ENCODE measurements around the gene ARSB.

The ARSB gene

DNA sequence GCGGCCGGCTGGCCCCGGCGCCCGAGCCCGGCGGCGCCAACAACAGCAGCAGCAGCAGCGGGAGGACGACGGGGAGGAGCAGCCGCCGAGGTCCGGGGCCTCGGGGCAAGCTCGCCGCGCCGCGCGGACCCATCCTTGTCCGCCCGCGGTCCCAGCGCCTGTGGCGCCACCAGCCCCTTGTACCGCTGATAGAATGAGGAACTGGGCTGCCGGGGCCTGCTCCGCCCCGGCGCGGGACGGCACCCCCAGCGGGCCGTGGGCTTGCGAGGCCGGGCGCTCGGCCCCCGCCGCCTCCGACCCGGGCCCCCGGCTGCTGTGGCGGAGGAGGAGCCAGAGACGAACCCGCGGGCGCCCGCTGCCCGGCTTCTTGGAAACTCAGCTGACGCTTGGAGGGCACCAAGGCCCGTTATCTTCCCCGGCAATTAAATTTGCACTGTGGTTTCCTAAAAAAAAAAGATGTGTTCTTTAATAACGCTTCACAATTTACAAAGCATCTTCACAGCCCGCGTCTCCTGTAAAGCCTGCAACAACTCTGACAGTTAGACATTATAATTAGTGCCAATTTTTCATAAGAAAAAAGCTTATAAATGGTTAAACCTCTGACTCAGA lies at the start of gene ARSB:
ARSB (minus strand) TSS at position 195 of the 609 bp plus-strand sequence; CDS start at position 133, 62 bp downstream.
- peak; percentile 19 for DNase-seq

DNA sequence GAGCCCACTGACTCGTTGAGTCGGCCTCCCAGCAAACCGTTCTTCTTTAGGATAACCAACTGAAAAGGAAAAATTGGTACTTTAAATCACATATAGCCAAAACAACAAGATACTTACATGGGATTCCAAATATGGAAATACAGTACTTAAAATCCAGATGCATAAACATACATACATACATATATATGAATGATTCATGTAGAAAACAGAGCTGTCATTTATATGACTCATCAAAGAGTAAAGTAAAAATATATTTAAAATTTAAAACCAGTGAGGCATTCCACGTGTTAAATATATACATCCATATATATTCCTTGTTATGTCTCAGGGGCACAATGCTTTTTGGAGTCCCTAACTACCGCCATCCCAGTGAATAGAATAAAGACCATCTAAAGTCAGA lies 47.7 kb upstream of the ARSB start:
- no peak for DNase-seq

DNA sequence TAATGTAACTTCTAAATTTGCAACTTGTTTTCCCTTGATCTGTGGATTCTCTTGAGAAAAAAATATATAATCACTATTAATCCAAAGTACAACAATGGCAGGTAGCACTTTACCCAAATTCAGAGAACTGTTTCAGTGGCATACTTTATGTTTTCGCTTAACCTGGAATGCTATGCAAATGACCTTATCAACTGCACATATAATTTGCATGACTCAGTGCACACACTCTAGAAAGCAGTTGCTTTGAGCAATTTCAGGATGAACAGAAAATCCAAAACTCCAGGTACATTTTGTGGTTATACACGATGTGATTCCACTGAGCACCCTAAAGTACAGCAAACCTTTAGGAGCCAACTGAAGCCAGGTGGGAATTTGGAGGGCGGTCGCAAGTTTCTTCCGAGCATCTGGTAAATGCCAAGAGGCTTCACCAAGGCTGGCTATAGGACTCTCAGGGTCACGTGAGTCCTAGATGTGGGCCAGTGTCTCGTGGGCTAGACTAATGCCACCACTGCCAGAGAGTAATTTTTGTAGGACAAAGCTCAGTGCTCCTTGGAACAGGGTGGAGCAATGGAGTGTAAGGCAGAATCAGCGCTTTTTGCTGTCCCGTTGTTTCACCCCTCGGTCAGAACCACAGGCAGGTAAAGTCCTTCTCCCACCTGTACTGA lies 47.1 kb upstream of the ARSB start:
- DNase-seq: no peak

DNA sequence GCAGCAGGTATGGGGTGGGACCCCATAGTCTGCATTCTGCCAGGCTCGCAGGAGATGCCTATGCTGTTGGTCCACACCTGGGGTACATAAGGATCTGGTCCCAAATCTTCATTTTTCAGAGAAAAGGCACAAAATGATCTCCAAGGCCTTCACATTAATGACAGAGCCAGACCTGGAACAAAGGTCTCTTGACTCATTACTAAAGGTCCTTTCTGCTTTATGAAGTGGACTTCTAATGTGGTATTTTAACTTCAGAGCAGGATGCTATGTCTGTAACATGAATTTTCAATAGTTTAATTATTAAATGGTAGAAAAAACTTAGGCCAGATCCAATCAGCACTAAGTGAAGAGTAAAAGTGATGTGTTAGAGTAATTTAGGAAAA lies 46.4 kb upstream of the ARSB start:
- DNase-seq: no peak

DNA sequence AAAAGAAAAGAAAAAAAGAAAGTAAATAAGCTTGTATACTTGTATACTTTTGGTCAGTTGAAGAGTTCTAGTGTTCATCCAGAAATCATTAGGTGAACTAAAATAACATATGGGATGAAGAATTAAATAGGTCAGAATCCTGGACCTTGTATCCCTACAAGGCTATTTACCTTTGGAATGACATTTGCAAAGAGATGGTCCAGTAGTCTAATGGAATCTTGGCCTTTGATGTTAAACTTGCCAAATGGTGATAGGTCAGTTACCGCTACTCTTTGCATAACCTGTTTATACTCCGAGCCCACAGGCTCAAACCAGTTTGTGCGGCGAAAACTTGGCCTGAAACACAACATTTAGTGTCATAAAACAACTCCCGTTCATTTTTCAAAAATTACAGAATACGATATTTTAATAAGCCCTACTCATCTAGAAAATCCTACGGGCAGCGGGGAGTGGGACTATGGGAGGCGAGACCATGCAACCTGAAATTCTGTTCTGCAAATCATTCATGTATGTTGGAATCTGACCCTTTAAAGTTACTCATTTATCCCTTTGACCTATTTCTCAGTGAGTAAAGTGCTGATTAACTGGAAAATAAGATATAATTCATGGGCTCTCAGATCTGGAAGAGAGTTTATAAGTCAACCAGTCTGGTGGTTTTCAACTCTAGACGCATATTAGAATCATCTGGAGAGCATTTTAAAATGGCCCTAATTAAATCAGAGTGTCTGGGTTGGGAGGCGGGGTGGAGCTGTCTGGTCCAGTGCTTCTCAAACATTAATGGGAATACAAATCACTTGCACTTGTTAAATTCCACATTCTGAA lies 45.8 kb upstream of the ARSB start:
- no peak for DNase-seq

DNA sequence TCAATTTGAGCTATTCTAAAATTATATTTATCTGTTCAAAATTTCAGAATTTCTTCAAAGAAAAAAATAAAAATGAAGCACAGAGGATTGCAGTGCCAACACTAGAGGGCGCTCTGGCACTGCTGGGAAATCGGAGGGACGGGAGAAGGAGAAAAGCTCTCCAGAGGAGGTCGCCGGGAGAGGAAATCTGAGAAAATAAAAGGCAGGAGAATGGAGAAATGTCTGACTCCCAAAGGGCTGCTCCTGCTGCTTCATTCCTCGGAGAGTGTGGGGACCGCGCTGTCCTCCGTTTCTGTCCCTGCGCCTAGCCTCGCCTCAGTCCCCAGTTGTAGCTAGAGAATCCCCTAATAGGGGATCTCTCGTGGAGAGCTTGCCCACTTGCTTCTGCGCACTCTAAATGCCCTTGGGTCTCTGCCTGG lies 40.0 kb upstream of the ARSB start:
- DNase-seq: peak; percentile 8

- DNase-seq: no peak
Measured at GRCh38 chr5:79023947-79024346, 38.8 kb upstream of the ARSB start.

DNA sequence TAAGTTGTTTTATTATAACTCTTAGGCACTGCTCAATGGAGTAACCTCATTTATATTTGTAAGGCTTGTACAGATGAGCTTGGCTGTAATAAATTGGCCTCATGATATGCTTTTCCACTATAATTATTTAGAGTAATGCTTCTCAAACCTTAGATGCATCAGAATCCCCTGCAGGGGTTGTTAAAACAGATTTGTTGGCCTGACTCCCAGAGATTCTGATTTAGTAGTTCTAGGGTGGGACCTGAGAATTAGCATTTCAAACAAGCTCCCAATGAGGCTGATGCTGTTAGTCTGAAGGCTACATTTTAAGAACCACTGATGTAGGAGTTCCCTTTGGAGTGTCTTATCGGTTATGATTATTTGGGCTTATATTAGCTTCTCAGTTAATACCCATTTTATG lies 38.2 kb upstream of the ARSB start:
- DNase-seq: no peak

- DNase-seq: no peak
Measured at GRCh38 chr5:79022771-79023170, 37.7 kb upstream of the ARSB start.

DNA sequence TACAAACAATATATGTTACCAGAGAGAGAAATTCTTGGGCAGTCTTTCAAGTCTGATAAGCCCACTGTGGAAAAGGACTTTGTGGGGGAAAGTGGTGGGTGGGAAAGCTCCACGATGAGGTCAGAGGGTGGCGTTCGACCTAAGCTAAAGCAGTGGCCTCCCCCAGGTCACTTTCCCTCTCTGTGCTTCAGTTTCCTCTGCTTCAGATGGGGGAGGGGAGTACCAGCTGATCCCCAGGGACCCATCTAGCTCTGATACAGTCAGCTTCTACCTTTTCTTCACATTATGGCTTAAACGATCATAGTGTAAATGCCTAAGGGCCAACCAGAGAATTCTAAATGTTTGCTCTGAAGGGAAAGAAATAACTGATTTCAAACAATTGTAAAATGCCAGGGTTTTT lies 36.6 kb upstream of the ARSB start:
- no peak for DNase-seq

- DNase-seq: peak; percentile 4
Measured at GRCh38 chr5:79020861-79021561, 35.9 kb upstream of the ARSB start.

GRCh38 chr5:79014631-79015030 lies 29.5 kb upstream of the ARSB start:
- no peak for DNase-seq

- no peak for DNase-seq
Measured at GRCh38 chr5:79011869-79012268, 26.8 kb upstream of the ARSB start.

DNA sequence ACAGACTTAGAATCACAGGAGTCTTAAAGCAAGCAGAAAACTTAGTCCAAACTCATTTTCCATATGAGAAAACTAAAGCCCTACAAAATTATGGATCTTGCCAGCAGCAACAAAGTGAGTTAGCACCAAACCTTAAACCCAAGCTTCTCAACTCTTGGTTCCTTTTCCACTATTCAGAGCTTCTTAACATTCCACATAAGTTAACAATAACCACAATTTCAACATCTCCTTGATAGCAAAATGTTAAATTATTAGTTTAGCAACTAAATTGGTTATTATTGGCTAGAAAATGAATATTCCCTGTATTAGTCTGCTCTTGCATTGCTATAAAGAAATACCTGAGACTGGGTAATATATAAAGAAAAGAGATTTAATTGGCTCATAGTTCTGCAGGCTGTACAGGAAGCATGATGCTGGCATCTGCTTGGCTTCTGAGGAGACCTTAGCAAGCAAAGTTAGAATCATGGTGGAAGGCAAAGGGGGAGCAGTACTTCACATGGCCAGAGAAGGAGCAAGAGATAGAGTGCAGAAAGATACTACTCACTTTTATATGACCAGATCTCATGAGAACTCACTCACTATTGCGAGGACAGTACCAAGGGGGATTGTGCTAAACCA lies 26.2 kb upstream of the ARSB start:
- no peak for DNase-seq

DNA sequence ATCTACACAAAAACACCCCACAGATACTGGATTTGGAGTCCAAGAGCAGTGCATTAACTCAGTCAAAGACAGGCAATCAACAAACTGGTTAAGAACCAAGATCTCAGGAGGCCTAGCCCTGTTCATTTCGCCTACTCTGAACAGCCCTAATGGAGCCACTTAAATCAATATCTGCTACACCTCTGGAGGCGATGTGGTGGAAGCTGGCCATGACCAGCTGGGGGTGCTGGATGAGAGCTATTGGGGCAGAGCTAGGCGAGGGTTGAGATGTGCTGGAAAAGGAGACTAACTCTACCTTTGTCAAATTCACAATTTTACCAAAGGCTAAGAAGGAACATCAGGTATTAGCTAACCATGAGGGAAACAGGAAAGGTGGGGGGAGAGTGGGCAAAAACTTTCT lies 23.3 kb upstream of the ARSB start:
- no peak for DNase-seq

DNA sequence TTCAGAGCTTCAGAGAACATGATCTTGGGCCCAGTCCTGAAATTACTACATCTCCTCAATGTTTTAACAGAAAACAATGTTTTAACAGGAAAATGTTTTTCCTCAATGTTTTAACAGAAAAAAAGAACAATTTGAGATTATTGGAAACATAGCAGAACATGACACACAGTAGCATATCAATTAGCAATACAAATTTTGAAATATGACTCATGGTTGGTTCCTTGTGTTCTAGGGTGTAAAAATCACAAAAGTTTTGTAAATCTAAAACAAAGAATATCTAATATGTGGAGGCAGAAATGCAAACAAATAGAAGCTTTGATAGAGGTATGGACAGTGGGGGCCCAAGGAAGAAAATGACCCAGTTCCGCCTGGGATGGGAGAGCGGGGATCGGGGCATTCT lies 22.8 kb upstream of the ARSB start:
- no peak for DNase-seq

GRCh38 chr5:79005936-79006631 lies 21.0 kb upstream of the ARSB start:
- no peak for DNase-seq

DNA sequence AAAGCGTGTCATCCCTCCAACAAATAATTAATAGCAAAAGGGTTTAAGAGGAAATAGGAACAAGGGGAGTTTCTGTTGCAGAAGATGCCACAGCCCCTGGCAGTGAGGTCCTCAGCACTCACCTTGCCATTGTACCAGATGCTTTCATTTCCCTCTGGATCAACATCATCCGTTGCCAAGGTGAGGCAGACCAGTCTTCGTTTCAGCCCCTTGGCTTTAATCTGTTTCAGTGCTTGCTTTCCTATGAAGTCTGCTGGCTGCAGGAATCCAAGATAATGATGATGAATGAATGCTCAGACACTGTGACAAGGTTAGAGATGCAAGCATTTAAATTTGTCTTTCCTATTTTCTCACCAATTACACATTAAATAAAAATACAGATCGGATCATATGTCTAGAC lies 20.0 kb upstream of the ARSB start:
- no peak for DNase-seq

GRCh38 chr5:79002374-79002773 lies 17.3 kb upstream of the ARSB start:
- no peak for DNase-seq

DNA sequence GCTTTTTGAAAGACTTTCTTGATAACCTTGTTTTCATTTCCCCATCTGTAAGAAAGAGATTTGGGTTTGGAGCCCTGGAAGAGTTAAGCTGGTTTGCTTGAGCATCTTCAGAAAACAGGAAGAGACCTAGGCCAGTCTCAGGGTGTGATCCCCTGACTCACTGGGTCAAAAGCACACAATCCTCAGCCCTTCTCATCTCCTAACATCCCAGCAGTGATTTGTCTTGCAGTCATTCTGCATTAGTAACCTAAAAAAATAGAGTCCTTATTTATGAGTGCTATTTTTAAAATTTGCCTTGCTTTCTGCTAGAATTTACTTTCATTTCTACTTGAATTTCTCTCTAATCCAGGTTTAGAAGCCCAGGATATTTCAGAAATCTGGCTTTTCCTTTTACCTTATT lies 16.4 kb upstream of the ARSB start:
- DNase-seq: no peak

DNA sequence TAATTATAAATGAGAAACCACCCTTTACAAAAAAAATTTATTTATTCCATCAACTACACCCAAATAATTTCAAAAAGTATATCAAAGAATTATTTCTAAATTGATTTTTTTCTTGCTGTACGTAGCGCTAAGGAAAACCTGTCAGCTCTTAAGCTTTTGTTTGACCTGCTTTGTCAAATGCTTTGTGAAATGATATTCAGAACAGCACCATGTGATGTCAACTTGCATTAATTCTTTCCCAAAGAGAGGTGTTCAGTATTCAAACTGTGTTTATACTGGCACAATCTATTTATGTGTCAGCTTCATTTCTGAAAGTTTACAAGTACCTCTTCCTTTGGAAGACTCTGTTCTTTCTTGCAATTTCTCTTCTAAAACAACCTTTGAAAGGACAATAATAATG lies 12.0 kb upstream of the ARSB start:
- no peak for DNase-seq

- DNase-seq: no peak
Measured at GRCh38 chr5:78995521-78996007, 10.5 kb upstream of the ARSB start.

Measured in DMS79 (cell line).